GM21381 (cell line): ENCODE data around the gene STXBP5.
A peak's percentile ranks its signal among the peaks of the same experiment; 100 is the strongest.

Source experiments
- ATAC-seq: cut with Tn5 transposase; IDR thresholded peaks from one replicate; pipeline ENCODE4 v1.9.1; 2021; ENCODE audit warnings: mild to moderate bottlenecking, moderate library complexity; ENCODE audit not compliant: unreplicated experiment

Gene STXBP5

GRCh38 chr6:147204060-147204785 lies at the start of gene STXBP5:
Gene STXBP5 (plus strand): TSS chr6:147204417. CDS start chr6:147204533, 116 bp downstream.
- ATAC-seq, result peak; percentile 29

GRCh38 chr6:147154454-147154853 lies 49.8 kb upstream of the STXBP5 start:
- no peak for ATAC-seq

GRCh38 chr6:147156218-147156617 lies 48.0 kb upstream of the STXBP5 start:
- no peak for ATAC-seq

GRCh38 chr6:147156799-147157382 lies 47.3 kb upstream of the STXBP5 start:
- ATAC-seq, result no peak

- no peak for ATAC-seq
Observed at GRCh38 chr6:147157930-147158329, 46.3 kb upstream of the STXBP5 start.

GRCh38 chr6:147158881-147159280 lies 45.3 kb upstream of the STXBP5 start:
- no peak for ATAC-seq

GRCh38 chr6:147159536-147160374 lies 44.5 kb upstream of the STXBP5 start:
- ATAC-seq, result no peak

- no peak for ATAC-seq
Observed at GRCh38 chr6:147160593-147160992, 43.6 kb upstream of the STXBP5 start.

GRCh38 chr6:147161253-147161973 lies 42.8 kb upstream of the STXBP5 start:
- ATAC-seq, result no peak

GRCh38 chr6:147161974-147162495 lies 42.2 kb upstream of the STXBP5 start:
- no peak for ATAC-seq

GRCh38 chr6:147164761-147165160 lies 39.5 kb upstream of the STXBP5 start:
- no peak for ATAC-seq

- no peak for ATAC-seq
Observed at GRCh38 chr6:147166360-147166944, 37.8 kb upstream of the STXBP5 start.

- no peak for ATAC-seq
Observed at GRCh38 chr6:147166992-147167391, 37.2 kb upstream of the STXBP5 start.

GRCh38 chr6:147167576-147168461 lies 36.4 kb upstream of the STXBP5 start:
- ATAC-seq, result no peak

- no peak for ATAC-seq
Observed at GRCh38 chr6:147169529-147169928, 34.7 kb upstream of the STXBP5 start.

- no peak for ATAC-seq
Observed at GRCh38 chr6:147170269-147170668, 33.9 kb upstream of the STXBP5 start.

GRCh38 chr6:147173140-147173539 lies 31.1 kb upstream of the STXBP5 start:
- no peak for ATAC-seq

- no peak for ATAC-seq
Observed at GRCh38 chr6:147173675-147174308, 30.4 kb upstream of the STXBP5 start.

GRCh38 chr6:147176795-147177194 lies 27.4 kb upstream of the STXBP5 start:
- ATAC-seq, result no peak
